ENCODE measurements around the gene CRYGN.

DNA sequence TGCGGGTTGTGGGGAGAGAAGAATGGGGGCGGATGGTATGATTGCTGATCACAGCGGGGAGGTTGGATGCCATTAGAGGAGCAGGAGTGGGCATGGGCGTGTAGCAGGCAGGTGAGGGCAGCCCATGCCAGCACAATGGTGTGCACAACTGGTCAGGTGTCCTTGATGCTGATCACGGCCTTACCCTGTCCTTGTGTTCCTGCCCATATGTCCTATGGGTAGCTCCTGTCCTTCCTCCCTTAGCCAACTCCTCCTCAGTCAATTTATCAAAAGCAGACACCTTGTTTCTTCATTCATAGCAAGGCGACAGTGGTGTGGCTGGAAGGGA is 60.8 kb downstream of the CRYGN start:
- TF ChIP-seq, protein P1, sequence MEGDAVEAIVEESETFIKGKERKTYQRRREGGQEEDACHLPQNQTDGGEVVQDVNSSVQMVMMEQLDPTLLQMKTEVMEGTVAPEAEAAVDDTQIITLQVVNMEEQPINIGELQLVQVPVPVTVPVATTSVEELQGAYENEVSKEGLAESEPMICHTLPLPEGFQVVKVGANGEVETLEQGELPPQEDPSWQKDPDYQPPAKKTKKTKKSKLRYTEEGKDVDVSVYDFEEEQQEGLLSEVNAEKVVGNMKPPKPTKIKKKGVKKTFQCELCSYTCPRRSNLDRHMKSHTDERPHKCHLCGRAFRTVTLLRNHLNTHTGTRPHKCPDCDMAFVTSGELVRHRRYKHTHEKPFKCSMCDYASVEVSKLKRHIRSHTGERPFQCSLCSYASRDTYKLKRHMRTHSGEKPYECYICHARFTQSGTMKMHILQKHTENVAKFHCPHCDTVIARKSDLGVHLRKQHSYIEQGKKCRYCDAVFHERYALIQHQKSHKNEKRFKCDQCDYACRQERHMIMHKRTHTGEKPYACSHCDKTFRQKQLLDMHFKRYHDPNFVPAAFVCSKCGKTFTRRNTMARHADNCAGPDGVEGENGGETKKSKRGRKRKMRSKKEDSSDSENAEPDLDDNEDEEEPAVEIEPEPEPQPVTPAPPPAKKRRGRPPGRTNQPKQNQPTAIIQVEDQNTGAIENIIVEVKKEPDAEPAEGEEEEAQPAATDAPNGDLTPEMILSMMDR (conservative IDR thresholded peaks at IDR 0.05; ENCODE audit: low read length), result no peak
- no peak for TF ChIP-seq EZH2phosphoT487 (IDR thresholded peaks at IDR 0.05; ENCODE audit: borderline replicate concordance)

Data from Loucy (cell line).